Anterior cingulate cortex (tissue), 58 donors: ENCODE results near the gene TNP2.

ENCODE experiments used
- DNase-seq, 58 donors: peaks; one replicate each; lab custom pipeline; 2025; lab: John Stamatoyannopoulos, UW

The TNP2 gene

DNA sequence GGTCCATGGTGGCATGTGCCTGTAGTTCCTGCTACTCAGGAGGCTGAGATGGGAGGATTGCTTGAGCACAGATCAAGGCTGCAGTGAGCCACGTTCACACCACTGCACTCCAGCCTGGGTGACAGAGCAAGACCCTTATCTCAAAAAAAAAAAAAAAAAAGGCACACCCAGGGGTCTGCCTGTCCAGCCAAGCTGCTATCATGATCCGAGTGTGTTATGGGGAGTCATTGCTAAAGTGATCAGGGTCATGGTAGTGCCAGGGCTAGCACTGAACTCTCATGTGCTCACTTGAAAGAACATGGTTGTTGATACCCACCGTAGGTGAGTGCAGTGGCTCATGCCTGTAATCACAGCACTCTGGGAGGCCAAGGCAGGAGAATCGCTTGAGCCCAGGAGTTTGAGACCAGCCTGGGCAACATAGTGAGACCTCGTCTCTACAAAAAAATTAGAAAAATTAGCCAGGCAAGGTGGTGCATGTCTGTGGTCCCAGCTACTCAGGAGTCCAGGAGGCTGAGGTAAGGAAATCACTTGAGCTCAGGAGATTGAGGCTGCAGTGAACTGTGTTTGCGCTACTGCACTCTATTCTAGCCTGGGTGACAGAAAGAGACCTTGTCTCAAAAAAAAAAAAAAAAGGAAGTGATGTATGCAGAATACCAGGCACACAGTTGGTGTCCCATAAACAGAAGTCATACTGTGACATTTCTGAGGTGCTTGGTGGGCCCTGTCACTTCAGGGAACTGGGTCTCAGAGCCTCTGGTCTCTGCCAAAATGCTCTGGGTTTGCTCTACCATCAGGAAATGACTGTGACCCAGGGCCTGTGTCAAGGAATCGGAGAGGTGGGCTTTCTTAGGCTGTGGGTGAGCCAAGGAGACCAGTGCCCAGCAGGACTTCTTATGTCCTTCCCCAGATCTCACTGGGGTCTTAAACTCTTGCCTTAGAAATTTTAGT is 9.8 kb upstream of the TNP2 start:
- no peak for DNase-seq

DNA sequence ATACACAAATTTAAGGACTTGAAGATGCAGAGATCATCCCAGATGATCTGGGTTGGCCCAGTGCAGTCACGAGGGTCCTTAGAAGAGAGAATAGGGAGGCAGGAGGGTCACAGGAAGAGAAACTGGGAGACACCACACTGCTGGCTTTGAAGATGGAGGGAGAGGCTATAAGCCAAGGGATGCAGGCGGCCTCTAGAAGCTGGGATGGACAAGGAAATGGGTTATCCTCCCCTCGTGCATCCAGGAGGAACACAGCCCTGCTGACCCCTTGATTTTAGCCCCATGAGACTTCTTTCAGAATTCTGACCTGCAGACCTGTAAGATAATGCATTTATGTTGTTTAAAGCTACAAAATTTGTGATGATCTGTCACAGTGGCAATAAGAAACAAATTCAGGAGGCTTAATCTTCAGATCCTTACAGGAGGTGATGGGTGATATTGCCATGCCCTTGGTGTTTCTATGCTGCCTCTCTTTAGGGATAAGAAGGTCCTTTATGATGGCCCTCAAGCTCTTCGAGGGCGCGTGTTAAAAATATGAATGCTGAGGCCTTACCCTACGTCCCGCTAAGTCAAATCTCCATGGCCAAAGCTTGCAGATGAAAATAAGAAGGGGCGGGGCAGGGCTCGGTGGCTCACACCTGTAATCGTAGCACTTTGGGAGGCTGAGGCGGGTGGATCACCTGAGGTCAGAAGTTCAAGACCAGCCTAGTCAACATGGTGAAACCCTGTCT is 8.6 kb upstream of the TNP2 start:
- no peak for DNase-seq

GRCh38 chr16:11276896-11277593 is 7.9 kb upstream of the TNP2 start:
- DNase-seq, result no peak

- DNase-seq, result no peak
Observed at GRCh38 chr16:11276143-11276895, 7.2 kb upstream of the TNP2 start, which contains the start of gene PRM2. PRM2 (minus strand) TSS chr16:11276480; CDS start chr16:11276370, 110 bp downstream.

DNA sequence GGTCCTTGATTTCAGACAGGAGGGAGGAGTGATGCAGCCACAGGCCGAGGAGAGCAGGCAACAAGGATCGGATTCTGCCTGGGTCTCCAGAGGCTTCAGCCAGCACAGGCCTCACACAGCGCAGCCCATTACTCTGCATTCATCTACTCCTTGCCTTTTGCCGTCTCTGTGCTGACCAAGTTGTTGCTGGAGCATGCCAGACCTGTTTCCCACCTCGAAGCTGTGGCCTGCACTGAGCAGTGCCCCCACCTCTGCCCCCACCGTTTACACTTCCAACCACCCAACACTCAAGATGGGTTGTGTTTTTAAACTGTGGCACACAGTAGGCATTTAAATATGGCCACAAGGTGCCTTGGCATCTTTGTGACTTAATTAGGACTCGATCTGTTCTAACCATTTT is 5.8 kb upstream of the TNP2 start:
- no peak for DNase-seq

DNA sequence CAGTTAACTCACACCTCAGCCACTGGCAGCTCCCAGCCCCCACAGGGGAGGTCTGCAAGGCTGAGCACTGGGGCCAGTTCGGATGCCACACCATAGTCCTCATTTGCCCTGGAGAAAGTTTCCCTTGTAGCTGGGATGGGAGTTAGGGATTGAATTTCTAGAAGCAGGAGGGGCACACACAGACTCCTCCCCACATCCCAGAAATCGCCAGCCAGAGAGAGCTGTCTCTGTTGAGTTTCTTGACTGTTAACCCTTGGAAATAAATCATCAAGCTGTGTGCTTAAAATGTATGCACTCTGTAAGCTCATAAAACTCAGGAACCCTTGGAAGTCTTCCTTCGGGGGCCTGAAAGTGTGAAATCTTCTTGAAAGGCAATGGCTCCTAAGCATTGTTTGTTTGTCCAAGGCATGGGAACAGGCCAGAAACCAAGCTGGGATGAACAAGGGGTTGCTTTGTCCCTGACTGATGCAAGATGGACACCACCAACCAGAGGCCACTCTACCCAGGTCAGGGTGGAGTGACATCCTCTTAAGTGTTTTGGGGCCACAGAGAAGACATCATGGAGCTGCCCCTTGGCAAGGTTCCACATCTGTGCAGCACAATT is 4.7 kb upstream of the TNP2 start:
- no peak for DNase-seq

- no peak for DNase-seq
Observed at GRCh38 chr16:11272921-11273720, 4.0 kb upstream of the TNP2 start, which contains the start of gene PRM3. PRM3 (minus strand) TSS chr16:11273629; CDS start chr16:11273595, 34 bp downstream.

DNA sequence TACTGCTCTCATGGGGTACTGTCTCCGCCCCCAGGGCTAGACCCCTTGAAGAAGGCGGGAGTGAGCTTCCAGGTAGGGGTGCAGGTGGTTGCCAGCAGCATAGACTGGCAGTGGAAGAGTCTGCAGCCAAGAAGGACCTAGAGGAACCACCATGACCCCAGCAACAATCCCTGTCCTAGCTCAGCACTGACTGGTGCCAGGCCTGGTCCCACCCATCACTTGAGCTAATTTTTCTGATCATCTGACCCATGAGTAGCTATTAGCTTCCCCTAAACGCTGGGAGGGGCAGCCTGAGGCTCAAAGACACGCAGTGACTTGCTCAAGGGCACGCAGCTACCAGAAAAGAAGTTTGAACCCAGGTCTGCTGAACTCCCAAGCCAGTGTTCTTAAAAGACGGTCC is 3.4 kb upstream of the TNP2 start:
- DNase-seq, result no peak

DNA sequence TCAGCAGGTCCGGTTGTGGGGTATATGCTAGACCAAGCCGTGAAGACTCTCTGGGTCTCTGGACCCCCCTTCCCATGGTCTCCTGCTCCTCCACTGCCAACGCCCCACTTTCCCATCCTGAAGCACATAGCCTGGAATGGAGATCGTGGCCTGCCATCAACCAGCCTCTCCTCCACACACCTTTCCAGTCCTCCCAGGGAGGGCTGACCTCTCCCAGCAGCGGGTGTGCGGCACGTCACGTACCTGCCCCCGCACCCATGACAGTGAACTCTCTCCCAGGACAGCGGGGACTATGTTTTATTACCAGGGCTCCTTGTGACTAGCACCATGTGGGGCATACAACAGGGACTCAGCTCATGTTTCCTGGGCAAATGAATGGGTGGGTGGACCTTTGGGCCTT is 2.5 kb upstream of the TNP2 start:
- DNase-seq, result no peak

- DNase-seq, result no peak
Observed at GRCh38 chr16:11270602-11271162, 1.6 kb upstream of the TNP2 start.

- DNase-seq, result no peak
Observed at GRCh38 chr16:11265124-11265523, 4.0 kb downstream of the TNP2 start.

GRCh38 chr16:11264155-11264832 is 4.8 kb downstream of the TNP2 start:
- DNase-seq, result no peak

- no peak for DNase-seq
Observed at GRCh38 chr16:11263737-11264136, 5.4 kb downstream of the TNP2 start.

DNA sequence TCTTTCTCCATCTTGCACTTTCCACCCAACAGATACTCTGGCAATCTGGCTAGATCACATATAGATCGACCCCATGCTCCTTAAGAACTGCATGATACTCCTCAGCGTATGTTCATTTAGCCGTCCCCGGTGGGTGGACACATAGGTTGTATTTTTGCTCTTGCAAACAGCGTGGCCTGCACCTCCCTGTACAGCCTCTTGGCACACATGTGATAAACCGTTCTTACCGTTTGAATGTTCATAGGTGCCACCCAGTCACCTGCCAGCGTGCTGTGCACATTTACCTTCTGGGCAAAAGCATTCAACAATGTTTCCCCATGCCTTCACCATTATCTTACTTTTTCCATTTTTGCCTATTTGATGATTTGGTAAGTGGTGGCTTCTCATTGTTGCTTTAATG is 6.2 kb downstream of the TNP2 start:
- DNase-seq, result no peak

DNA sequence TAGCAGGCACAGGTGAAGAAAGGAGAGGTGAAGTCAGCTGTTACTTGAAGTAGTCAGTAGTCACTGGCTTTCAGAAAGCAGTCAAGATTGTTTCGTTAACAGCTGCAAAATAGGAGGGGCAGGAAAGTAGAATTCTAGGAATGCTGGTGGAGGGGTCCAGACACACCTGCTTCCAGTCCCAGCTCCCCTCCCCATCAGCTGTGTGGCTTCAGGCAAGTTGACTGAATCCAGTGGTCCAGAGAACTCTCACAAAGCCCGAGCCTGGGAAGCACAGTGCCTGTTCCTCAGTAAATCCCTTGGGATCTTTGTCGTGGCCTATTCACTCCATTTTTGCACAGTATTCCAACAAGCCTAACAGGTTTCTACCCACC is 8.5 kb downstream of the TNP2 start:
- no peak for DNase-seq

- DNase-seq, result no peak
Observed at GRCh38 chr16:11259655-11260595, 9.2 kb downstream of the TNP2 start.
